GM12874 (cell line): ENCODE measurements around the gene XYLT1.

Source experiments
- CTCF ChIP-seq: IDR thresholded peaks from 2 replicates; pipeline ENCODE4 v1.5.1; 2011; ENCODE audit warnings: low read depth, mild to moderate bottlenecking, control low read depth, low read length, moderate library complexity; ENCODE audit not compliant: insufficient read depth

XYLT1 gene

GRCh38 chr16:17076818-17077498 is 393.8 kb downstream of the XYLT1 start:
- no peak for TF ChIP-seq CTCF

- no peak for TF ChIP-seq CTCF
Measured at GRCh38 chr16:17076092-17076754, 394.5 kb downstream of the XYLT1 start.

- TF ChIP-seq CTCF, result no peak
Measured at GRCh38 chr16:17072104-17072503, 398.7 kb downstream of the XYLT1 start.

- TF ChIP-seq CTCF, result no peak
Measured at GRCh38 chr16:17070882-17071592, 399.7 kb downstream of the XYLT1 start.

- no peak for TF ChIP-seq CTCF
Measured at GRCh38 chr16:17069681-17070080, 401.1 kb downstream of the XYLT1 start.

GRCh38 chr16:17068524-17068923 is 402.2 kb downstream of the XYLT1 start:
- TF ChIP-seq CTCF, result no peak

GRCh38 chr16:17067882-17068281 is 402.9 kb downstream of the XYLT1 start:
- TF ChIP-seq CTCF, result no peak
